Nephron (organoid): Measurements from ENCODE around the gene TBX2.

Experiments used
- H3K27ac Mint-ChIP-seq, 3 experiments: 2 replicates each; pipeline ENCODE4 v1.8.0; 2020; ENCODE audit warnings: mixed read lengths in 3 of 3, mild to moderate bottlenecking in 2 of 3, moderate library complexity in 1 of 3
- H3K27me3 Mint-ChIP-seq: 2 replicates; pipeline ENCODE4 v1.8.0; 2021; ENCODE audit warnings: low read depth, mild to moderate bottlenecking, moderate library complexity, mixed read lengths
- H3K36me3 Mint-ChIP-seq: 2 replicates; pipeline ENCODE4 v1.8.0; 2020; ENCODE audit warnings: low read depth, mixed read lengths
- H3K4me1 Mint-ChIP-seq: 2 replicates; pipeline ENCODE4 v1.8.0; 2020; ENCODE audit warnings: mixed read lengths
- H3K4me3 Mint-ChIP-seq, 3 experiments: 2 replicates each; pipeline ENCODE4 v1.8.0; 2020; ENCODE audit warnings: mild to moderate bottlenecking in 3 of 3, mixed read lengths in 3 of 3, moderate library complexity in 2 of 3
- H3K9me3 Mint-ChIP-seq: 2 replicates; pipeline ENCODE4 v1.8.0; 2020; ENCODE audit warnings: mixed read lengths
- CTCF ChIP-seq, 3 experiments: fragments of 200-600 bp; sonication (generic); IDR thresholded peaks; one replicate each; pipeline ENCODE4 v1.5.0; 2021; ENCODE audit warnings: antibody characterized with exemption in 3 of 3; ENCODE audit not compliant: unreplicated experiment in 3 of 3

Gene TBX2

DNA sequence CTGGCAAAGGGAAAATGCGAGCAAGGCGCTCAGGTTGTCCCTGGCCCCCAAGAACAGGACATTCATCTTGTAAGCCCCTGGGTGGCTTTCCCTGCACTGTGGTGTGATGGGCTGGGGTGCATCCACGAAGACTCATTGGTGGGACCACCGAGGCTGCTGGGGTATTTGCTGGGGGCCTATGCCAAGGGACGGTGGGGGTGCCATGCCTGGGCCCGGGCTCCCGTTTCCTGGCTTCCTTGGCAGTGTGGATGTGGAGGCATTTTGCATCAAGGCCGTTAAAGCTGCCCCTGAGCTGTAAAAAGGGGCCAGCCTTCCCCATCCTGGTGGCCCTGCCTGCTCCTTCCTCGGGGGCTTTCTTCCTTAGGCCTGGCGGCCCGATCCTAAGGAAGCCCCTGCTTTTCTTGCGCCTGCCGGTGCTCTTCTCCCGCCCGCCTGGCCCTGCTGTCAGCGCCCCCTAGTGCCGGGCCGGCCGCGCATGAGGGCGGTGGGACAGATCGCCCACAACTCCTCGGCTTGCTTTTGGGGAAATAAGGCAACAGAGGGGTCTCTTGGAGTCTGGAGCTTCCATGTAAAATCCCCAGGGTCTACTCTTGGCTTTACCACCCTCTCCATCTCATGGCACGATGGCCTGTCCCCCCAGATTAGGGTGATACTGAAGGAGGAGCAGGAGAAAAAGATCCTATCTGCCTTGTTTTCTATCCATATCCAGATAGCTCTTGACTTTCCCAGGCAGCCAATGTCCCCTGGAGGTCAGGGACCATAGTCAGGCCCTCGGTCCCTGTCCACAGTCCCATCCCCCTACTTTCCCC lies 9.8 kb upstream of the TBX2 start:
- peak overlapping the region; percentile 41 to 88 (median 81) for H3K27ac Mint-ChIP-seq
- peaks cover 67% of the 10 kb centered on the region for H3K4me1 Mint-ChIP-seq
- H3K36me3 Mint-ChIP-seq = peaks cover 10% of the 10 kb centered on the region
- no peaks in the 10 kb centered on the region for H3K9me3 Mint-ChIP-seq
- TF ChIP-seq CTCF (IDR thresholded peaks at IDR 0.05; ENCODE audit: unreplicated experiment in 3 of 3) = peak; percentile 88 to 94 (median 93)
- H3K27me3 Mint-ChIP-seq = peaks cover 33% of the 10 kb centered on the region
- no peak overlapping the region for H3K4me3 Mint-ChIP-seq

DNA sequence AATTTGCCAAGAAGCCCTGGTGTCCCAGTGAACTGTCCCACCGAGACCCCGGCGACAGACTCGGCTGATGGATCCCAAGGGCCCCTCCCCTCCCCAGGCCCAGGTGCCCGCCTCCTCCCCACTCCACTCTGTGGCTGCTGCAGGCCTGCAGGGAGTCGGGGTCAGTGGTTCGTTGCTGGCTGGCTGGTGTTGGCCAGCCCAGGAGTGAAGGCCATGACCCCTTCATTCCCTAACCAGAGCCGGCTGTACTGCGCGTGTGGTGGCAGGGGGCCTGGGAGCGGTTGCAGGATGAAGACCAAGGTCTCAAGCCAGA lies 9.2 kb upstream of the TBX2 start:
- Mint-ChIP-seq H3K36me3 (peaks cover 10% of the 10 kb centered on the region), H3K4me1 (peaks cover 67% of the 10 kb centered on the region), H3K27ac (peak overlapping the region; percentile 41 to 88 (median 81)), H3K4me3 (no peak overlapping the region), H3K9me3 (no peaks in the 10 kb centered on the region), H3K27me3 (peaks cover 34% of the 10 kb centered on the region)
- TF ChIP-seq CTCF (IDR thresholded peaks at IDR 0.05; ENCODE audit: unreplicated experiment in 3 of 3) = no peak

GRCh38 chr17:61391595-61392291 lies 7.9 kb upstream of the TBX2 start:
- H3K27ac Mint-ChIP-seq = peak overlapping the region in 2 of 3 experiments; percentile 87 to 93
- peaks cover 39% of the 10 kb centered on the region for H3K27me3 Mint-ChIP-seq
- TF ChIP-seq CTCF (IDR thresholded peaks at IDR 0.05; ENCODE audit: unreplicated experiment in 3 of 3) = no peak
- H3K9me3 Mint-ChIP-seq = no peaks in the 10 kb centered on the region
- no peak overlapping the region for H3K4me3 Mint-ChIP-seq
- peaks cover 66% of the 10 kb centered on the region for H3K4me1 Mint-ChIP-seq
- H3K36me3 Mint-ChIP-seq = peaks cover 10% of the 10 kb centered on the region

GRCh38 chr17:61392679-61393078 lies 7.0 kb upstream of the TBX2 start:
- Mint-ChIP-seq H3K36me3 (peaks cover 10% of the 10 kb centered on the region), H3K27me3 (peaks cover 42% of the 10 kb centered on the region), H3K27ac (peak overlapping the region in 2 of 3 experiments; percentile 87 to 93), H3K9me3 (no peaks in the 10 kb centered on the region), H3K4me1 (peaks cover 66% of the 10 kb centered on the region), H3K4me3 (no peak overlapping the region)
- no peak for TF ChIP-seq CTCF (IDR thresholded peaks at IDR 0.05; ENCODE audit: unreplicated experiment in 3 of 3)

DNA sequence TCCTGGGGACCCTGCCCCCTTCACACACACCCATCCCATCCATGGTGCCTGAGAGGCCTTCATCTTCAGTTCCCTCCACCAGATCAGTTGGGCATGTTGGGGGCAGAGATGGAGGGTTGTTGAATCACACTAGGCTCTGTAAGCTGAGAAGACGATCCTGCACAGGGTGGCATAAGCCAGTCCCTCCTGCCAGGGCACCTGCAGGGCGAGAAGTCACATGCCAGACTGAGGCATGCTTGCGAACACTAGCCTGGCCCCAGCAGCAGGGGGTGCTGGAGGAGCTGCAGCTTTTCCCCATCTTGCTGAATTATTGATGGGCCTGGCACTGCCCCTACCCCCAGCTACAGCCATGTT lies 6.1 kb upstream of the TBX2 start:
- Mint-ChIP-seq H3K4me3 (no peak overlapping the region), H3K27me3 (peaks cover 50% of the 10 kb centered on the region), H3K9me3 (no peaks in the 10 kb centered on the region), H3K36me3 (peaks cover 10% of the 10 kb centered on the region), H3K4me1 (peaks cover 67% of the 10 kb centered on the region), H3K27ac (peak overlapping the region in 2 of 3 experiments; percentile 87 to 93)
- TF ChIP-seq CTCF (IDR thresholded peaks at IDR 0.05; ENCODE audit: unreplicated experiment in 3 of 3) = peak in 2 of 3 experiments; percentile 11 to 14
